Ammon's horn (tissue), 1 donor: Measurements from ENCODE around the gene SYT6.
"Not testable (repeated sequence)": the region's sequence is repeated elsewhere in the genome, so short reads cannot be mapped to it uniquely, and the experiment has no call there.

ENCODE experiments used
- DNase-seq: peaks from one replicate; pipeline ENCODE4 v3.0.0-alpha.2; 2016; ENCODE audit warnings: low spot score

The SYT6 gene

DNA sequence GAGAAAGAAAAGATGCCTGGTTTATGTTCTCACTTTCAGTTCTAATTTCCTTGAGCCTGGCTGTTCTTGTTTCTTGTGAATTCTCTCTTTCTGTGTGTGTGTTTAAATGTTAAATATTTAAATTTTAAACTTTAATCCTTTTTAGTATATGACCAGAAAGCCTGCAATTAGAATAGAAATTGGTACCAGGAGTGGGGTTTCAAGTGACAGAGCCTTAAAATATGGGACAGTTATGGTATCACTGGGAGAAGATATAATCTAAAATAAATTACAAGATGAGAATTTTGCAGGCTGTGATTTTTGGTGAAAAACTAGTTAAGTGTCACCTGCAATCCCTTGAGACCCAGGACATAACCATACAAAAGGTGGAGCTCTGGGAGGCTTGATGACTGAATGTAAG, 81.4 kb downstream of the SYT6 start:
- DNase-seq: no peak

- not testable (repeated sequence) for DNase-seq
Observed at GRCh38 chr1:114069762-114070161, 83.9 kb downstream of the SYT6 start.

DNA sequence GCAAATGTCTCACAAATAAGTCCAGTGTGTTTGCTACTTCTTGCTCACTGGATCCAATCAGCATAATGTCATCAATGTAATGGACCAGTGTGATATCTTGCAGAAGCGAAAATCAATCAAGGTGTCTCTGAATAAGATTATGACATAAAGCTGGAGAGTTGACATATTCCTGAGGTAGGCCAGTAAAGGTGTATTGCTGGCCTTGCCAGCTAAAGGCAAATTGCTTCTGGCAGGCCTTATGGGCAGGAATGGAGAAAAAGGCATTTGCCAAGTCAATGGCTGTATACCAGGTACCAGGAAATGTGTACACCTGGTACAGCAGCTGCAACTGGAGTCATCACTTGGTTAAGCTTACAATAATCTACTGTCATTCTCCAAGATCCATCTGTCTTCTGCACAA, 85.0 kb downstream of the SYT6 start:
- DNase-seq: not testable (repeated sequence)

GRCh38 chr1:114065671-114066070, 88.0 kb downstream of the SYT6 start:
- peak; percentile 12 for DNase-seq

GRCh38 chr1:114063544-114063943, 90.1 kb downstream of the SYT6 start:
- no peak for DNase-seq

DNA sequence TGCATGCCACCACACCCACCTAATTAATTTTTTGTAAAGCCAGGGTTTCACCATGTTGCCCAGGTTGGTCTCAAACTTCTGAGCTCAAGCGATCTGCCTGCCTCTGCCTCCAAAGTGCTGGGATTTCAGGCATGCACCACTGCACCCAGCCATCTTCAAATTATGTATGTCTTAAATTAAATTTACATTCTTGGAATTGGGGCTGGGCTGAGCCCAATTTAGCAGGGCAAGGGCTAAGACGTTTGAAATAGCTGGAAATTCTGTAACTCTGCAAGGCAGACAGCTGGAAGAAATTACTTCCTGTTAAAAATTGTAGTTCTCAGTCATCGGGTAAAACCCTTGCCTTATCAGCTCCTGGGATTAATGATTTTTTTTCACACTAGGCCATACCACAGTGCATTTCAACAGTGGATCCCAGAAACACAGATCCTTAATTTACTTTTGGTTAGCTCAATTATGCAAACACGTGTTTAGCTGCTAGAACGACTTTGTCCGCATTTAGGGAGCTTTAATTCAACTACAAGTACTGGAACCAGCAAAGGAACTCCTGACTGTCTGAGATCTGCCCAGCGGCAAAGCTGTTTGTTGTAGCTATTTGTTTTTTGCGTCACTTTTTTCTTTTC, 91.1 kb downstream of the SYT6 start:
- DNase-seq: no peak

GRCh38 chr1:114061121-114061830, 92.4 kb downstream of the SYT6 start:
- no peak for DNase-seq

GRCh38 chr1:114058236-114058635, 95.4 kb downstream of the SYT6 start:
- not testable (repeated sequence) for DNase-seq

GRCh38 chr1:114054148-114054547, 99.5 kb downstream of the SYT6 start:
- DNase-seq: no peak

DNA sequence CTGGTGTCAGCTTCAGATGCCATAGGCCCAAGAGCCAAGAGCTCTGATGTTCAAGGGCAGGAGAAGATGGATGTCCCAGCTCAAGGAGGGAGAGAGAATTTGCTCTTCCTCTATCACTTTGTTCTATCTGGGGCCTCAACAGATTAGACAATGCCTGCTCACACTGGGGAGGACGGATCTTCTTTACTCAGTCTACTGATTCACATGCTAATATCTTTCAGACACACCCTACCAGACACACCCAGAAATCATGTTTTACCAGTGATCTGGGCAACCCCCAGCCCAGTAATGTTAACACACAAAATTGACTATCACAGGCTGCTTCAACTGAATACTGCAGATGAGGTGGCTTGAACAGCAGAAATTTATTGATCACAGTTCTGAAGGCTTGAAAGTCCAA, 105.4 kb downstream of the SYT6 start:
- no peak for DNase-seq

DNA sequence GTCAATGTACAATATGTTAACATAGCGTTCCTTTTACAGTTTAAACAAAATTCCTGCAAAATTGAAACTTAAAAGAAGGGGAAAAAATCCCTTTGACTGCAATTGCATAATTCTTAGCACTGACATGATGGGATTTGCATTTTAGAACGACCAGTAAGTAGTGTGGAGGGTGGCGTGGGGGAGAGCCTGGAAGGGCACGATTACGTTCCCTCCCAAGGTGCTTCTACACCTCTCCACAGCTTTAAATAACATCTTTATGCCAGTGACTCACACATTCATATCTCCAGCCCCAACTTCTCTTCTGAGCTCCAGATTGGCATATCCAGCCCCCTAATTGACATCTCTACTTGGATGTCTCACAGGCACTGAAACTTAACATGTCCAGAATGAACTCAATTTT, 110.1 kb downstream of the SYT6 start:
- DNase-seq: no peak

- DNase-seq: no peak
Observed at GRCh38 chr1:114043054-114043453, 110.6 kb downstream of the SYT6 start.

GRCh38 chr1:114040273-114041015, 113.2 kb downstream of the SYT6 start:
- DNase-seq: peak; percentile 48
